WERI-Rb-1 (cell line): ENCODE data around the gene CDKAL1.

Experiments used
- DNase-seq: peaks from one replicate; pipeline ENCODE4 v3.0.0-alpha.2; 2020
- H3K27ac ChIP-seq: fragments of 250-450 bp; sonication (Bioruptor Pico); 2 replicates; pipeline ENCODE4 v1.5.1; 2020; ENCODE audit warnings: mild to moderate bottlenecking, moderate library complexity
- H3K27me3 ChIP-seq: fragments of 250-450 bp; sonication (Bioruptor Pico); 2 replicates; pipeline ENCODE4 v1.5.1; 2021; ENCODE audit warnings: mild to moderate bottlenecking, low read depth, moderate library complexity; ENCODE audit not compliant: insufficient read depth, severe bottlenecking
- H3K36me3 ChIP-seq: fragments of 250-450 bp; sonication (Bioruptor Pico); 2 replicates; pipeline ENCODE4 v1.5.1; 2020; ENCODE audit warnings: mild to moderate bottlenecking, moderate library complexity
- H3K4me3 ChIP-seq: 2 replicates; pipeline ENCODE4 v1.5.1; 2011; ENCODE audit warnings: low read depth, mild to moderate bottlenecking, control low read depth, low read length
- H3K9me3 ChIP-seq: fragments of 250-450 bp; sonication (Bioruptor Pico); 2 replicates; pipeline ENCODE4 v1.5.1; 2021; ENCODE audit warnings: mild to moderate bottlenecking, moderate library complexity; ENCODE audit not compliant: severe bottlenecking
- CTCF ChIP-seq: IDR thresholded peaks from 2 replicates; pipeline ENCODE4 v1.5.1; 2011; ENCODE audit warnings: low read depth, mild to moderate bottlenecking, control low read depth, inconsistent platforms, low read length

CDKAL1 gene

GRCh38 chr6:21173031-21173430 lies 638.8 kb downstream of the CDKAL1 start:
- Histone ChIP-seq H3K9me3 (no peaks in the 10 kb centered on the region), H3K27ac (no peak overlapping the region), H3K27me3 (no peaks in the 10 kb centered on the region), H3K4me3 (no peak overlapping the region), H3K36me3 (no peaks in the 10 kb centered on the region)
- no peak for TF ChIP-seq CTCF
- no peak for DNase-seq

GRCh38 chr6:21173678-21174077 lies 639.4 kb downstream of the CDKAL1 start:
- TF ChIP-seq CTCF = no peak
- H3K27me3 ChIP-seq = no peaks in the 10 kb centered on the region
- H3K9me3 ChIP-seq = no peaks in the 10 kb centered on the region
- DNase-seq = no peak
- no peaks in the 10 kb centered on the region for H3K36me3 ChIP-seq
- H3K4me3 ChIP-seq = no peak overlapping the region
- H3K27ac ChIP-seq = no peak overlapping the region

GRCh38 chr6:21176197-21176596 lies 641.9 kb downstream of the CDKAL1 start:
- Histone ChIP-seq H3K27me3 (no peaks in the 10 kb centered on the region), H3K9me3 (no peaks in the 10 kb centered on the region), H3K4me3 (no peak overlapping the region), H3K36me3 (no peaks in the 10 kb centered on the region; the same call in 1 of the 2 replicates), H3K27ac (no peak overlapping the region)
- no peak for DNase-seq
- no peak for TF ChIP-seq CTCF

GRCh38 chr6:21180155-21180554 lies 645.9 kb downstream of the CDKAL1 start:
- no peak overlapping the region for H3K27ac ChIP-seq
- no peak for DNase-seq
- no peaks in the 10 kb centered on the region for H3K9me3 ChIP-seq
- H3K4me3 ChIP-seq = no peak overlapping the region
- H3K27me3 ChIP-seq = no peaks in the 10 kb centered on the region
- TF ChIP-seq CTCF = no peak
- H3K36me3 ChIP-seq = no peaks in the 10 kb centered on the region; the same call in 1 of the 2 replicates

GRCh38 chr6:21180800-21181337 lies 646.6 kb downstream of the CDKAL1 start:
- no peak for DNase-seq
- H3K36me3 ChIP-seq = no peaks in the 10 kb centered on the region; the same call in 1 of the 2 replicates

More at GRCh38 chr6:21180800-21181337, 646.6 kb downstream of the CDKAL1 start:
- Histone ChIP-seq H3K27me3 (no peaks in the 10 kb centered on the region), H3K9me3 (no peaks in the 10 kb centered on the region), H3K27ac (no peak overlapping the region), H3K4me3 (no peak overlapping the region)
- no peak for TF ChIP-seq CTCF
